HG03565 (cell line): Measurements from ENCODE around the gene GPR15LG.
"Not testable (repeated sequence)": the region's sequence is repeated elsewhere in the genome, so short reads cannot be mapped to it uniquely, and the experiment has no call there.

ENCODE experiments used
- ATAC-seq: cut with Tn5 transposase; IDR thresholded peaks from one replicate; pipeline ENCODE4 v1.9.1; 2021; ENCODE audit warnings: mild to moderate bottlenecking, moderate library complexity; ENCODE audit not compliant: unreplicated experiment

GPR15LG gene

GRCh38 chr10:84173501-84173929, at the start of gene GPR15LG:
GPR15LG (plus strand) TSS chr10:84173801; CDS start chr10:84173852, 51 bp downstream.
- no peak for ATAC-seq

- not testable (repeated sequence) for ATAC-seq
Observed at GRCh38 chr10:84125910-84126784, 47.5 kb upstream of the GPR15LG start.

GRCh38 chr10:84126785-84127167, 46.8 kb upstream of the GPR15LG start:
- ATAC-seq = no peak

- ATAC-seq = no peak
Observed at GRCh38 chr10:84135836-84136235, 37.8 kb upstream of the GPR15LG start.

GRCh38 chr10:84137811-84138210, 35.8 kb upstream of the GPR15LG start:
- no peak for ATAC-seq

GRCh38 chr10:84138478-84139125, 35.0 kb upstream of the GPR15LG start:
- no peak for ATAC-seq

GRCh38 chr10:84139126-84140035, 34.2 kb upstream of the GPR15LG start, which contains the start of gene GHITM:
GHITM (plus strand) TSS chr10:84139509; CDS start chr10:84141501, 1,992 bp downstream.
- ATAC-seq = peak; percentile 97

- peak; percentile 1 for ATAC-seq
Observed at GRCh38 chr10:84140036-84140379, 33.6 kb upstream of the GPR15LG start.

GRCh38 chr10:84147347-84147746, 26.3 kb upstream of the GPR15LG start:
- ATAC-seq = no peak

GRCh38 chr10:84148006-84148597, 25.5 kb upstream of the GPR15LG start:
- peak; percentile 41 for ATAC-seq

GRCh38 chr10:84149854-84150253, 23.7 kb upstream of the GPR15LG start:
- ATAC-seq = no peak

GRCh38 chr10:84152769-84153168, 20.8 kb upstream of the GPR15LG start:
- no peak for ATAC-seq

GRCh38 chr10:84155521-84155920, 18.1 kb upstream of the GPR15LG start:
- ATAC-seq = no peak

- no peak for ATAC-seq
Observed at GRCh38 chr10:84156009-84156408, 17.6 kb upstream of the GPR15LG start.

GRCh38 chr10:84156768-84157167, 16.8 kb upstream of the GPR15LG start:
- peak; percentile 38 for ATAC-seq

- no peak for ATAC-seq
Observed at GRCh38 chr10:84158061-84158460, 15.5 kb upstream of the GPR15LG start.

GRCh38 chr10:84158550-84158949, 15.1 kb upstream of the GPR15LG start:
- no peak for ATAC-seq

- no peak for ATAC-seq
Observed at GRCh38 chr10:84159076-84159685, 14.4 kb upstream of the GPR15LG start.

- ATAC-seq = no peak
Observed at GRCh38 chr10:84160663-84161362, 12.8 kb upstream of the GPR15LG start.

GRCh38 chr10:84163996-84164395, 9.6 kb upstream of the GPR15LG start:
- ATAC-seq = no peak
